Measurements from ENCODE around the gene LCE5A.
A peak's percentile ranks its signal among the peaks of the same experiment; 100 is the strongest.

LCE5A gene

GRCh38 chr1:152519851-152520250, 9.2 kb downstream of the LCE5A start:
- DNase-seq (ENCODE audit: low read depth) = peak; percentile 40
- TF ChIP-seq MAX (IDR thresholded peaks at IDR 0.05; ENCODE audit: low read depth, low read length) (no peak), MYC (IDR thresholded peaks at IDR 0.05; ENCODE audit: low read depth, low read length) (no peak), POLR2A (IDR thresholded peaks at IDR 0.05; ENCODE audit: extremely low read depth, insufficient read length) (no peak), CTCF (IDR thresholded peaks at IDR 0.05; ENCODE audit: low read depth, low read length) (no peak)

GRCh38 chr1:152520561-152521090, 10.0 kb downstream of the LCE5A start:
- DNase-seq (ENCODE audit: low read depth) = no peak
- TF ChIP-seq MYC (IDR thresholded peaks at IDR 0.05; ENCODE audit: low read depth, low read length) = no peak
- no peak for TF ChIP-seq POLR2A (IDR thresholded peaks at IDR 0.05; ENCODE audit: extremely low read depth, insufficient read length)
- no peak for TF ChIP-seq CTCF (IDR thresholded peaks at IDR 0.05; ENCODE audit: low read depth, low read length)
- TF ChIP-seq MAX (IDR thresholded peaks at IDR 0.05; ENCODE audit: low read depth, low read length) = no peak
- H3K4me3 ChIP-seq (ENCODE audit: low read depth, low read length) = no peak overlapping the region

More at GRCh38 chr1:152519851-152520250, 9.2 kb downstream of the LCE5A start:
- H3K4me3 ChIP-seq (ENCODE audit: low read depth, low read length) = no peak overlapping the region

DNA sequence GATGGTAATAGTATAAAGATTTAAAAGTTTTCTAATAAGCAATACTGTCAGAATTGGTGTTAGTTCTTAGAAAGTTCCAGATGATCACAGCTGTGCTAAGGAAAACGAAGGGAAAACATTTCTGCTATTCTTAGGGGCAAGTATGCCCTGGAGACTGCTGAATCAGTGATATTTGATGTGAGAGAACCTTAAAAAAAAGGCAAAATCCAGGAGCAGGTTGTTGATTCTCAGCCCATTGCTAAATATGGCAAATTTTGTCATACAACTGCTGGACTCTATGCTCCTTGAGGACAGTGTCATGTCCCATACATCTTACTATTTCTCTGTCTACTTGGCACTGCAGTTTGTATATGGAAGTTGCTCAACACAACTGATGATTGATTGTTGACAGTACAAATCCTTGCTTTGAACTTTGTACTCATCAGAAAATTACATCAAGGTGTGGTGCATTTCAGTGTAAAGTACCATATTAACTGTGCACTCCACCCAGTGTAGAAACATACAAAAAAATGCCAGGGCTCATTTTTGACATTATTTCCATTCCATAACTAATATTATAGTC, 14.6 kb downstream of the LCE5A start:
- TF ChIP-seq MAX (IDR thresholded peaks at IDR 0.05; ENCODE audit: low read depth, low read length) = no peak
- TF ChIP-seq CTCF (IDR thresholded peaks at IDR 0.05; ENCODE audit: low read depth, low read length) = no peak
- no peak for TF ChIP-seq MYC (IDR thresholded peaks at IDR 0.05; ENCODE audit: low read depth, low read length)
- no peak for TF ChIP-seq POLR2A (IDR thresholded peaks at IDR 0.05; ENCODE audit: extremely low read depth, insufficient read length)
- DNase-seq (ENCODE audit: low read depth) = no peak
- no peak overlapping the region for H3K4me3 ChIP-seq (ENCODE audit: low read depth, low read length)

DNA sequence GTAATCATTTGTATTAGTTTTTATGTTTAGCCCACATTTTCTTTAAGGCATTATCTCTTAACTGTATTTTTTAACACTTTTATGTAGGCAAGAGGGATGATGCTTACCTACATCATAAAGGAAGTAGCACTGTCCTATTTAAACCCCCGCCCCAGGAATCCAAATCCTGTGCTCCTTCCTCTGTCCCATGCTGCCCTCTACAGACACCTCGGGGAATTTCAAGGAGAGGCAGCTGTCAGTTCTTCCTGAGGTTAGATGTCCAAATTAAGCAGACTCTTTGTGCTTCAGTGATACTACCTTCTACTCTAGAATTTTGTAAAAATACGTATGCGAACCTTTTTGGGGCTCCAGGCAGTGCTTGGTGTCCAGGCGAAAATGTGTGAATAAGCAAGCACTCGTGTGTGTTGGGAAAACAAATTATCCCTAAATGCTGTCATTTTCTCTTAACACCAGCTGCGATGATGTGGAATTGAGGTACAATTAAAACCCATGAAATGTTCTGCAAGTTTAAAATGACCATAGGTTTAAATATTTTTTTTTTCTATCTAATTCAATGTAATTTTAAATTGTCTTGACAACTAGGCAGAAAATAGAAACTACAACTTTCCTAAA, 22.8 kb downstream of the LCE5A start:
- peak; percentile 62 for DNase-seq (ENCODE audit: low read depth)
- TF ChIP-seq CTCF (IDR thresholded peaks at IDR 0.05; ENCODE audit: low read depth, low read length) (peak; percentile 87), POLR2A (IDR thresholded peaks at IDR 0.05; ENCODE audit: extremely low read depth, insufficient read length) (no peak)
- no peak overlapping the region for H3K4me3 ChIP-seq (ENCODE audit: low read depth, low read length)

DNA sequence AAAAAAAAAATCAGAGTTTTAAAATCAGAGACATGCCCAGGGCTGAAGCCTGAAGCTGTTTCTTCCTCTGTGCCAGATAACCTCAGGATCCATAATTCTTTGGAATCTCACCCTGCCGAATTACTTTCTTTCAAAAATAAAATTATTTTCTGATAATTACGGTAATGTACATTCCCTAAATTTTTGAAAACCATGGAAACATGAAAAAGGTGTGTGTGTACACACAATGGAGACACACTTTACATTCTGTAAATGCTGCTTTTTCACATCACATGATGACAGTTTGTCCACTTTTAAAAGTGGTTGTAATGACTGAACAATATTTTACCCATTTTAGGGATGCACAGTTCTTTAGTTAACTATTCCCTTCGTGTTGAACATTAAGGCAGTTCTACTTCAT, 25.2 kb downstream of the LCE5A start:
- no peak overlapping the region for H3K4me3 ChIP-seq (ENCODE audit: low read depth, low read length)
- DNase-seq (ENCODE audit: low read depth) = no peak
- TF ChIP-seq MAX (IDR thresholded peaks at IDR 0.05; ENCODE audit: low read depth, low read length) (no peak), CTCF (IDR thresholded peaks at IDR 0.05; ENCODE audit: low read depth, low read length) (no peak), MYC (IDR thresholded peaks at IDR 0.05; ENCODE audit: low read depth, low read length) (no peak), POLR2A (IDR thresholded peaks at IDR 0.05; ENCODE audit: extremely low read depth, insufficient read length) (no peak)

Measured in NB4 (cell line).